B cell (primary cell): ENCODE results near the gene CENPVL2. TPM values are rescaled to one million over a fixed set of nuclear protein-coding genes. Genes with fewer than 3 reads are reported as not detected.
"Not testable (repeated sequence)": the region's sequence is repeated elsewhere in the genome, so short reads cannot be mapped to it uniquely, and the experiment has no call there.

Experiments used
- ATAC-seq: fragments of 200-7000 bp; cut with Tn5 transposase; one replicate; pipeline ENCODE4 v1.10.0; 2021; ENCODE audit warnings: low read depth, mild to moderate bottlenecking, moderate number of reproducible peaks, moderate library complexity
- CTCF ChIA-PET: fragments of 350-600 bp; sonication (Branson Sonifier 250); formaldehyde crosslinking; loops from one replicate; lab custom pipeline; 2021; ENCODE audit warnings: antibody characterized with exemption, inconsistent platforms; lab: Charles Lee
- POLR2A ChIA-PET: fragments of 350-600 bp; sonication (Branson Sonifier 250); formaldehyde crosslinking; loops from one replicate; lab custom pipeline; 2021; ENCODE audit warnings: antibody characterized with exemption; lab: Charles Lee
- DNase-seq: peaks from one replicate; pipeline ENCODE4 v3.0.0; 2013
- H2AFZ ChIP-seq: 2 replicates; pipeline ENCODE4 v1.6.1; 2012; ENCODE audit warnings: mild to moderate bottlenecking, low read depth, low read length; ENCODE audit not compliant: insufficient read depth, poor library complexity, severe bottlenecking
- H3K27ac ChIP-seq, 2 donors: 1 replicate in 1 of 2; 2 replicates in 1 of 2; pipeline ENCODE4 v1.5.1; 2012 to 2013; ENCODE audit warnings: low read length in 2 of 2, mild to moderate bottlenecking in 2 of 2, moderate library complexity in 1 of 2
- H3K27me3 ChIP-seq, 4 experiments: fragments of 200-600 bp in 1 of 4; sonication (generic) in 1 of 4; replicated peaks in 1 of 4; 1 replicate in 2 of 4; 2 replicates in 2 of 4; pipeline versions ENCODE4 v1.6.1 to v1.7.0; 2013 to 2016; ENCODE audit warnings: low read length in 3 of 4, mild to moderate bottlenecking in 2 of 4, mixed read lengths in 1 of 4, moderate library complexity in 1 of 4; ENCODE audit not compliant: insufficient read depth in 4 of 4, control insufficient read depth in 3 of 4; ENCODE audit errors: control extremely low read depth in 1 of 4
- H3K36me3 ChIP-seq, 2 experiments: replicated peaks in 1 of 2; 1 replicate in 1 of 2; 2 replicates in 1 of 2; pipeline versions ENCODE4 v1.6.1 to v1.7.1; 2013; ENCODE audit warnings: low read length in 1 of 2; ENCODE audit not compliant: insufficient read depth in 2 of 2, control insufficient read depth in 1 of 2; ENCODE audit errors: control extremely low read depth in 1 of 2, extremely low read depth in 1 of 2
- H3K4me1 ChIP-seq, 2 donors: fragments of 200-600 bp in 1 of 2; sonication (generic) in 1 of 2; 1 replicate in 1 of 2; 2 replicates in 1 of 2; pipeline versions ENCODE4 v1.5.1 to v1.6.1; 2013 to 2017; ENCODE audit warnings: low read length in 2 of 2; ENCODE audit not compliant: control insufficient read depth in 2 of 2, insufficient read depth in 2 of 2
- H3K4me2 ChIP-seq: replicated peaks from 2 replicates; pipeline ENCODE3; 2012; ENCODE audit warnings: mild to moderate bottlenecking, low read depth, low read length; ENCODE audit not compliant: poor library complexity, severe bottlenecking
- H3K4me3 ChIP-seq, 5 experiments: fragments of 200-600 bp in 1 of 5; sonication (generic) in 1 of 5; 1 replicate in 3 of 5; 2 replicates in 2 of 5; pipeline versions ENCODE4 v1.5.1 to v1.7.0; 2011 to 2016; ENCODE audit warnings: low read length in 4 of 5, mild to moderate bottlenecking in 4 of 5, low read depth in 2 of 5, control low read depth in 1 of 5, moderate library complexity in 1 of 5; ENCODE audit not compliant: insufficient read depth in 1 of 5; ENCODE audit errors: control extremely low read depth in 1 of 5, extremely low read depth in 1 of 5
- H3K79me2 ChIP-seq: fragments of 200-600 bp; sonication (generic); one replicate; pipeline ENCODE4 v1.6.0; 2016; ENCODE audit warnings: low read length; ENCODE audit not compliant: control insufficient read depth, insufficient read depth
- H3K9ac ChIP-seq: fragments of 200-600 bp; sonication (generic); 2 replicates; pipeline ENCODE4 v1.6.1; 2017; ENCODE audit warnings: mild to moderate bottlenecking, low read length, moderate library complexity
- H3K9me3 ChIP-seq, 3 donors: one replicate each; pipeline versions ENCODE4 v1.6.1 to v1.7.1; 2013; ENCODE audit warnings: low read length in 2 of 3; ENCODE audit not compliant: control insufficient read depth in 2 of 3, insufficient read depth in 1 of 3; ENCODE audit errors: control extremely low read depth in 1 of 3
- H4K20me1 ChIP-seq: 2 replicates; pipeline ENCODE4 v1.6.0; 2012; ENCODE audit warnings: mild to moderate bottlenecking, low read length; ENCODE audit not compliant: insufficient read depth, control insufficient read depth, poor library complexity, severe bottlenecking
- H3K27ac Mint-ChIP-seq: one replicate; pipeline ENCODE4 v1.8.0; 2021; ENCODE audit warnings: mixed read lengths
- H3K27me3 Mint-ChIP-seq: one replicate; pipeline ENCODE4 v1.8.0; 2021; ENCODE audit warnings: mixed read lengths
- H3K4me1 Mint-ChIP-seq: one replicate; pipeline ENCODE4 v1.8.0; 2021; ENCODE audit warnings: mixed read lengths
- H3K4me3 Mint-ChIP-seq: one replicate; pipeline ENCODE4 v1.8.0; 2021; ENCODE audit warnings: mixed read lengths
- H3K9me3 Mint-ChIP-seq: one replicate; pipeline ENCODE4 v1.8.0; 2022; ENCODE audit warnings: mixed read lengths; ENCODE audit not compliant: insufficient read depth
- CTCF ChIP-seq: fragments of 200-600 bp; IDR thresholded peaks from one replicate; pipeline ENCODE4 v1.8.0; 2022; ENCODE audit warnings: antibody characterized with exemption, mild to moderate bottlenecking
- EZH2 ChIP-seq: IDR thresholded peaks from 2 replicates; pipeline ENCODE4 v1.6.1; 2012; ENCODE audit warnings: borderline replicate concordance, low read depth, mild to moderate bottlenecking, moderate library complexity, low read length; ENCODE audit not compliant: insufficient read depth, poor library complexity, severe bottlenecking
- WGBS: methylation state at CpG from one replicate; pipeline ENCODE4 v1.1.5; 2013; ENCODE audit warnings: missing lambda C conversion rate; ENCODE audit not compliant: insufficient coverage; 5-methylcytosine and 5-hydroxymethylcytosine counted together
- intact Hi-C: fragments of 100-400 bp; cut with micrococcal nuclease; formaldehyde crosslinking; loops from one replicate; pipeline ENCODE4 v1.10.0; 2022
- polyA minus RNA-seq: library from RNA; depleted of rRNA, polyadenylated mRNA; stranded (reverse); fragments of >200 nt; gene quantifications from 2 replicates; pipeline ENCODE4 v1.2.3, GENCODE V29; 2012
- polyA plus RNA-seq: library from polyadenylated mRNA; depleted of rRNA; stranded (reverse); fragments of >200 nt; gene quantifications from 2 replicates; pipeline ENCODE4 v1.2.3, GENCODE V29; 2012
- total RNA-seq, 2 donors: library from RNA; stranded (reverse); fragments of 120-200 nt in 1 of 2; gene quantifications; 1 replicate in 1 of 2; 2 replicates in 1 of 2; pipeline versions ENCODE4 v1.2.3 to v1.2.4, GENCODE V29; 2013 to 2022

Gene CENPVL2
- not detected in 2 replicates for total RNA-seq
- total RNA-seq (2013) = not detected
- polyA plus RNA-seq = 0.07 TPM in 1 of 2 replicates, not detected in the other
- polyA minus RNA-seq = not detected in 2 replicates

GRCh38 chrX:51682720-51683062 is at the start of gene CENPVL2:
Gene CENPVL2, minus strand, starts transcription at chrX:51682831. Its CDS starts 0 bp downstream, at chrX:51682831.
- H3K9me3 Mint-ChIP-seq, H4K20me1 ChIP-seq, ATAC-seq, DNase-seq, H3K4me2 ChIP-seq, H3K79me2 ChIP-seq, intact Hi-C loops, H3K36me3 ChIP-seq, H3K27ac ChIP-seq, H3K27me3 Mint-ChIP-seq, CTCF ChIA-PET, H3K9me3 ChIP-seq, H3K9ac ChIP-seq, H3K4me1 ChIP-seq, H3K27me3 ChIP-seq, H3K27ac Mint-ChIP-seq, H3K4me3 ChIP-seq, H2AFZ ChIP-seq, POLR2A ChIA-PET, H3K4me3 Mint-ChIP-seq, H3K4me1 Mint-ChIP-seq: not testable (repeated sequence)
- no CpG with 5 or more reads among the region's 30 CpGs for WGBS

DNA sequence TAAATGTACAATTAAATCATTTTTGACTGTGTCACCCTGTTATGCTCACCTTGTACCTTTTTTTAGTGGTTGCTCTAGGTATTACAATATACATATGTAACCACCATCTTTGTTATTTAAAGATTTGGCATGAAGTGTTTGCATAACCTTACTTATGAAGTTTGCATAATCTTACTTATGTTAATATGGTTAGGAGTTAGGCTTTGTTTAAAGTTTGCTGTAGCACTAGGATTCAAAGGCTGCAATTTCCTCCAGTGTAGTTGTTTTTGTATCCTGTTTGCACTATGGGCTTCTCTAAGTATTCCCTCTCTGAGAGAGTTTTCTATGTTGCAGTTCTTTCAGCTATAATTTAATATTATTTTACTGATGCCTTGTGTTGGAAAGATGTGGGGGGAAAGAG is 45.6 kb upstream of the CENPVL2 start:
- Histone ChIP-seq H3K36me3 (no peaks in the 10 kb centered on the region), H3K9ac (no peak overlapping the region), H3K27me3 (no peaks in the 10 kb centered on the region), H3K27ac (no peak overlapping the region), H3K4me1 (no peaks in the 10 kb centered on the region), H3K79me2 (no peaks in the 10 kb centered on the region), H2AFZ (no peak overlapping the region), H4K20me1 (no peaks in the 10 kb centered on the region), H3K4me3 (no peak overlapping the region), H3K4me2 (no peak overlapping the region), H3K9me3 (no peaks in the 10 kb centered on the region)
- ChIA-PET CTCF (no interaction called here), POLR2A (no interaction called here)
- H3K27ac Mint-ChIP-seq = no peak overlapping the region
- H3K4me3 Mint-ChIP-seq = no peak overlapping the region
- ATAC-seq (no peak), DNase-seq (no peak)
- no peaks in the 10 kb centered on the region for H3K9me3 Mint-ChIP-seq
- intact Hi-C loops = no loop called here
- no peak for TF ChIP-seq EZH2
- no peak for TF ChIP-seq CTCF
- no peaks in the 10 kb centered on the region for H3K4me1 Mint-ChIP-seq
- peaks cover 10% of the 10 kb centered on the region for H3K27me3 Mint-ChIP-seq

DNA sequence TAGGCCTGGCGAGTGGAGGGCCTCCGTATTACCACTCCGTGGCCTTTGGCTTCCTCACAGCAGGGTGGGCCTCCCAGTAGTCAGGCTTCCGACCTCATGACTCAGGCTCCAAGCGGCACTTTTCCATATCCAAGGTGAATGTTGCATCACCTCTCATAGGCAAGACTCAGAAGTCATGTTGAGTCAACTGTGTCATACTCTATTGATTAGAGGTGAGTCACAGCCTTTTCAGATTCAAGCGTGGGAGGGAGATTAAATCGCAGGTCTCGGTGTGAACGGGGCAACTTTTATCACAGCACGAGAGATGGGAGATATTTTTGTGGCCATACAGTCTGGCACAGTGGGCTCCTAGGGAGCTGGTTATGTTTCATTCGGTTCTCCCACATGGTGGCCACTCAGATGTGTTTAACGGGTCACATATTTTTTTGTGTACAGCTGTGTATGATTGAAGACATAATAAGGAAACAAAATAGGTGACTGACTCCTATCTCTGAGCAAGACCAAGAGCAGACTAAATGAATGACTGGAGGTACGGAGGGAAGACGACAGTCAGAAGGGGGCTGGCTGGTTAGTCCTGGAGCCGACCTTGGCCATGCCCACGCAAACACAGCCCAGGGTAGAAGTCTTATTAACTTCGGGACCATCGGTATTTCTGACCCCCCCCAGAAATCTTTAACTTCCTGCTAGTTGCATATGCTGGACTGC is 30.5 kb upstream of the CENPVL2 start:
- ATAC-seq, POLR2A ChIA-PET: not testable (repeated sequence)

More for the DNA sequence above, 30.5 kb upstream of the CENPVL2 start:
- H3K4me2 ChIP-seq, H2AFZ ChIP-seq, intact Hi-C loops, H3K4me1 Mint-ChIP-seq, H3K4me1 ChIP-seq, H3K9me3 ChIP-seq, H3K79me2 ChIP-seq, H3K27me3 Mint-ChIP-seq, H3K36me3 ChIP-seq, CTCF ChIA-PET, H3K9ac ChIP-seq, H3K27ac Mint-ChIP-seq, DNase-seq, H3K27me3 ChIP-seq, H3K27ac ChIP-seq, H3K4me3 Mint-ChIP-seq, H4K20me1 ChIP-seq, H3K4me3 ChIP-seq, H3K9me3 Mint-ChIP-seq: not testable (repeated sequence)
- no CpG with 5 or more reads among the region's 18 CpGs for WGBS
